Activated T-helper 1 cell treated with anti-CD3 and anti-CD28 coated beads, Interleukin-2, amount 50 U/mL, for 16 hours (primary cell): ENCODE measurements around the gene AGO3.

Source experiments
- DNase-seq, 2 donors: peaks; one replicate each; pipeline ENCODE4 v3.0.0-alpha.2; 2020; ENCODE audit warnings: low read depth in 1 of 2, low spot score in 1 of 2

AGO3 gene

DNA sequence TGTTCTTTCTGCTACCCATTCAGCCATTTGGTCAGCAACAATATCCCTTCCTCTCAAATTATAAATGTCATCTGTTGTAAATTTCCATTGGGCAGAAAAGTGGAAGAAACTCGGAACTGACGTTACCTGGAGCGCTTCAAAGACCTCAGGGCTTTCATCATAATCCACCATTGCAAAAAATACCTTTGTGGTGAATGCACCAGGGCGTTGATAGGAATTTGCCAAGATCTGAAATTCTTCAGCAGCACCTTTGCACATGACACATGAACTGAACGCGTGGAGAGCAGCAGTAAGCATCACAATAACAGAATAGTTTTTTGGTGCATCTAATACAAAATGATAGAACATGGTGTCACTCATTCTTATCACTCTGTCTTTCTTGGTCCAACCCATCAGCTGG is 149.9 kb downstream of the AGO3 start:
- DNase-seq, result no peak

DNA sequence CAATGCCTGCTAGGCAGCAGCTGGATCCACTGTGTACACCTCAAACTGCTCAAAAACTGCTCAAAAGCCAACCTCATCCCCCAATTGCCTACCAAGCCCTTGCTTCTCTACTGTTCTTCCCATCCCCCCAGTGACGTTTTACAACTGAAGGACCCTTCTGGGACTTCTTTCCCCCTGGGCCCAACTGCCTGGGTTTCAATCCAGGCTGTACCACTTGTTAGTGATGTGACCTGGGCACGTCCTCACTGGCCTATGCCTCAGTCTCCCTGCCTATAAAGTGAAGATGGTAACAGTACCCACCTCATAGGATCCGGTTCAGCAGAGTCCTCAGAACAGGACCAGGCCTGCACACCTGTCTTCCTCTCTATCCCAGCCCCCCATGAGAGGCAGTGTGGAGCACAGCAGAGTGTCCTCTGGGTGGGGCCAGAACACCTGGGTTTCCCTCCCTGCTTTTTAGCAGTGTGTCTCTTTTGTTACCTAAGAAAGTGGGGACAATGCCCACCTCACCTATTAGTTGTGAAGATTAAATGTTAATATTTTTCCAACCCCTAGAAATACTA is 151.1 kb downstream of the AGO3 start:
- DNase-seq, result no peak

- no peak for DNase-seq
These were observed 152.3 kb downstream of the AGO3 start for GRCh38 chr1:36083219-36083618.

- no peak for DNase-seq
These were observed 153.0 kb downstream of the AGO3 start, which contains the start of gene TEKT2 for GRCh38 chr1:36083635-36084496. Gene TEKT2, plus strand, starts transcription at chr1:36084094. Its CDS starts 828 bp downstream, at chr1:36084922.

DNA sequence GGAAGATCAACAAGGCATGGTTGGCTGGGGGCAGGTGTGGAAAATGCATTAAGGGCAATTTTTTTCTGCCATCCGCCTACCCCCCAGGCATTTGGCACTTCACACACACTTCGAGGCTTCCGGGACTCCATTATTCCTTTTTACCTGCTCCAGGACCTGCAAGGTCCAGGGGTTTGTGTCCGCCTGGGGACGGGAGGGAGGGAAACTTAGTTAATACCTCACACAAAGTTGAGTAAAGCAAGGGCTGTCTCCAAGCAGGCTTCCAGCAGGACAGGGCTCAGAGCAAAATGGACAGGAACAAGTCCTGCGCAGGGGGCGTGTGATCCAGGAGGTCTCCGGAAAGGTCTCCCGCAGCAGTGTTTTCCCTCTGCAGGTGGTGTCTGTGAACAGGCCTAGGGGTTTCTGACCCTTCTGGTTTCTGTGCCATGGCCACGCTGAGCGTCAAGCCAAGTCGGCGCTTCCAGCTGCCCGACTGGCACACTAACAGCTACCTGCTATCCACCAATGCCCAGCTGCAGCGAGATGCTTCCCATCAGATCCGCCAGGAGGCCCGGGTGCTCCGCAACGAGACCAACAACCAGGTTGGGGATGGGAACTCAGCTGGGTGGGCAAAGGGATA is 153.7 kb downstream of the AGO3 start:
- DNase-seq, result no peak

DNA sequence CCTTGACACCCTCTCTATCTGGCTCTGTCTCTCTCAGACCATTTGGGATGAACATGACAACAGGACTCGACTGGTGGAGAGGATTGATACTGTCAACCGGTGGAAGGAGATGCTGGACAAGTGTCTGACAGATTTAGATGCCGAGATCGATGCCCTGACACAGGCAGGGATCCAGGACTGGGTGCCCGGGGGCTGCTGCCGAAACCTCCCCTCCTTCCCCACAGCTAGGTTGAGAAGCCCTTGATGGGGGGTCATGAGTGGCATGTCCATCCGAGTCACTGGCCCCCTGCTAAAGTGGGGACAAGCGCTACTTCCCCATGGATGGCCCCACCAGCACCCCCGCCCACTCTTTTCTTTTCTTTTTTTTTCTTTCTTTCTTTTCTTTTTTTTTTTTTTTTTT is 154.2 kb downstream of the AGO3 start:
- DNase-seq, result no peak

DNA sequence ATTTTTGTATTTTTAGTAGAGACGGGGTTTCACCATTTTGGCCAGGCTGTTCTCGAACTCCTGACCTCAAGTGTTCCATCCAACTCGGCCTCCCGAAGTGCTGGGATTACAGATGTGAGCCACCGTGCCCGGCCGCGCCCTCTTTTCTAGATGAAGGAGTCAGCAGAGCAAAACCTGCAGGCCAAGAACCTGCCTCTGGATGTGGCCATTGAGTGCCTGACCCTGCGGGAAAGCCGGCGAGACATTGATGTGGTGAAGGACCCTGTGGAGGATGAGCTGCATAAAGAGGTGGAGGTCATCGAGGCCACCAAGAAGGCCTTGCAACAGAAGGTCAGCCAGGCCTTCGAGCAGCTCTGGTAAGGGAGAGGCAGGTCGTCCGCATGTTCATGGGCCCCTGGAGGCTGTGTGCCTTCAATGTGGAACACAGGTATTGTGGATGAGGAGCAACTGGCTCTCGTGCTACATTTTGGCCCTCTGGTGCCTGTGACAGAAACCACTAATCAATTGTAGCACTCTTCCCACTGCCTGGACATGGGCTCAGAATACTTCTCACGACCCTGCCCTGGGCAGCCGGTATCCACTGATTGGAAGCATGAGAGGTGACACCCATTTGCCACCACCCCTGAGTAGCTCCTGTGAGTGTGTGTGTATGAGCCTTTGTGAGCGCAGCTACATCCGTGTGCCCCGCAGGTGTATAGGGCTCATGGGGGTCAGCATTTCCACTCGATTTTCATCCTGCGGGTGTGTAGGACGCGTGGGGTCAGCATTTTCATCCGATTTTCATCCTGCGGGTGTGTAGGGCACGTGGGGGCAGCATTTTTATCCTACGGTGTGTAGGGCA is 155.0 kb downstream of the AGO3 start:
- no peak for DNase-seq

GRCh38 chr1:36086529-36087232 is 155.8 kb downstream of the AGO3 start:
- no peak for DNase-seq

- no peak for DNase-seq
These were observed 156.6 kb downstream of the AGO3 start for GRCh38 chr1:36087233-36088123.

GRCh38 chr1:36088265-36088576 is 157.3 kb downstream of the AGO3 start:
- no peak for DNase-seq

DNA sequence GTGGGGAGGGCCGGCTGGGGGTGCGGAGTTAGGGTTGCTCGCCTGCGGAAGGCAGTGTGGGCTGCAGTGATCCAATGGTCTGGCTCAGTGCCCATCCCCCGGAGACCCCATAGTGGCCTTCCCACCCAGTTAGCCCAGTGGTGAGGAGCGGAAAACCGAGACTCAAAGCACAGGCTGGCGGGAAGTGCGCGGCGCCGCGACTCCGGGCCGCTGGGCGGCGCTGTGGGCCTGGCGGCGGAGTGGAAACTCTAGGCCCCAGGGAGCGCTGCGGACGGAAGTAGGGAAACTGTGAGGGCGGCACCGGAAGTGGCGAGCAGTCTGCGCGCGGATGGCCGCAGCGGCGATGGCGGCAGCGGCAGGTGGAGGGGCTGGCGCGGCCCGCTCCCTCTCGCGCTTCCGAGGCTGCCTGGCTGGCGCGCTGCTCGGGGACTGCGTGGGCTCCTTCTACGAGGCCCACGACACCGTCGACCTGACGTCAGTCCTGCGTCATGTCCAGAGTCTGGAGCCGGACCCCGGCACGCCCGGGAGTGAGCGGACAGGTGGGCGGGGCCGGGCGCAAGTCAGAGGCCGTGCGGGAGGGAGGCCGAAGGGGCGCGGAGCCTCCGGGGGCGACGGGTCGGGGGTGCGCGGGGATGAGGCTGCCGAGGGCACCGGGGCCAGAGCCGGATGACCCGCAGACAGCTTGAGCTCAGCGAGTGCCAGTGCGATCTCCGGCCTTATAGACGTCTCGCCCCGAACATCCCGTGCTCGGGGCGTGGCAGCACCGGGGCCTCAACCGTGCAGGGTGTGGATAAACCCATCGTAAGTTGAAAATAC is 157.9 kb downstream of the AGO3 start, which contains the start of gene ADPRS:
Gene ADPRS, plus strand, starts transcription at position 316 of the 816 bp plus-strand sequence. Its CDS starts 13 bp downstream, at position 329.
- peak; percentile 82 to 84 for DNase-seq

GRCh38 chr1:36089393-36090121 is 158.7 kb downstream of the AGO3 start:
- no peak for DNase-seq

GRCh38 chr1:36091141-36091540 is 160.2 kb downstream of the AGO3 start:
- DNase-seq, result no peak

- DNase-seq, result no peak
These were observed 160.8 kb downstream of the AGO3 start for GRCh38 chr1:36091698-36092097.

- no peak for DNase-seq
These were observed 161.4 kb downstream of the AGO3 start for GRCh38 chr1:36092166-36092797.

DNA sequence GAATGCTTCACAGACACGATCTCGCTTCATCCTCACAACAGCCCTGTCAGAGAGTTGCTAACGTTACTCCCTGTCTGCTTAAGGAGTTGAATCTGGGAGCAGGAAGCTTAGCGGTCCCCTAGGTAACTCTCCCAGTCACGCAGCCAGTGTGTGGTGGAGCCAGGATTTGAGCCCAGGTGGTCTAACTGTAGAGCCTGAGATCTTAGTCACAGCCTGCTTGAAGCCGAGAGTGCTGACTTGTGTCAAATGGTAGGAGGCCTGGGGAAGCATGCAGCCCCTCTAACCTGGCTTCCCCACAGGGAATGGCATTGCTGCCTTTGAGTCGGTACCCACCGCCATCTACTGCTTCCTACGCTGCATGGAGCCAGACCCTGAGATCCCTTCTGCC is 161.9 kb downstream of the AGO3 start:
- no peak for DNase-seq

GRCh38 chr1:36093226-36093625 is 162.3 kb downstream of the AGO3 start:
- DNase-seq, result no peak

DNA sequence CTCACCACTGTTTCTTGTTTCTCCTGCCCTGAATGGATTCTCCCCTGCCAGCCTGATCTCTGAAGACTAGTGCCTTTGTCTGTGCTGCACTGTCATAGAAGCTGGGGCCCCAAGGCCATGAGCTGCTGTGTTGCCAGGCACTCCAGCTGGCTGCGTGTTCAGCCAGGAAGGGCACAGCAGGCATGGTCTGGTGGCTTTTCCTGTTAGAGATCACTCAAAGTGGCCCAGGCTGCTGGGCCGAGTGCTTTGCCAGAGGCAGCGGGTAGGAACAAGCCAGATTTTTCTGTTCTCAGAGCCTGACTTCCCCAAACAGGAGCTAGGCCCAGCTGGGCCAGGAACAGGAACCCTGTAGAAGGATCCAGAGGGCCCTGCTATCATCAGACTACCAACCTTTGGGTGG is 163.0 kb downstream of the AGO3 start:
- DNase-seq, result no peak
